Sigmoid colon (tissue), 4 donors: ENCODE measurements around the gene ACAA2.

ENCODE experiments used
- EP300 ChIP-seq, 4 donors: sonication (generic); formaldehyde crosslinking; IDR thresholded peaks; one replicate each; pipeline ENCODE4 v1.6.1; 2017; ENCODE audit warnings: antibody characterized with exemption in 4 of 4
- POLR2A ChIP-seq, 2 donors: fragments of 450-650 bp; IDR thresholded peaks; one replicate each; pipeline ENCODE4 v1.6.1; 2016; ENCODE audit warnings: antibody characterized with exemption in 2 of 2, mild to moderate bottlenecking in 2 of 2, moderate library complexity in 2 of 2
- POLR2AphosphoS5 ChIP-seq, 4 donors: sonication (generic); formaldehyde crosslinking; IDR thresholded peaks; one replicate each; pipeline ENCODE4 v1.6.1; 2017; ENCODE audit warnings: antibody characterized with exemption in 4 of 4
- TF ChIP-seq, protein P1 (sequence below), 4 experiments: fragments of 450-650 bp in 3 of 4; fragments of 200-600 bp in 1 of 4; IDR thresholded peaks; one replicate each; pipeline ENCODE4 v1.5.1; 2016 to 2019; ENCODE audit warnings: antibody characterized with exemption in 4 of 4, mild to moderate bottlenecking in 3 of 4, moderate library complexity in 2 of 4

DNA sequence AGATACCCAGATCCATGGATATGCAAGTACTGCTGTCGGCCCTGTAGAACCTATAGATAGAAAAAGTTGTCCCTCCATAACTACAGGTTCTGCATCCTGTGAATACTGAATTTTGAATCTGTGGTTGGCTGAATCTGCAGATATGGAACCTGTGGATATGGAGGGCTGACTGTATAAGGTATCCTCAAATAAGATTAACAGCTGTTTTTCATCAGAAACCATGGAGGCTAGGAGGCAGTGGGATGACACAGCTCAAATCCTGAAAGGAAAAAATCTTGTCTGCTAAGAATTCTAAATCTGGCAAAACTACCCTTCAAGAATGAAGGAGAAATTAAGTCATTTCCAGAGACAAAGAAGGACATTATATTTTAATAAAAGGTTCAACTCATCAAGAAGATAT is 14.7 kb upstream of the ACAA2 start:
- no peak for TF ChIP-seq POLR2AphosphoS5 (IDR thresholded peaks at IDR 0.05)
- TF ChIP-seq, protein P1, sequence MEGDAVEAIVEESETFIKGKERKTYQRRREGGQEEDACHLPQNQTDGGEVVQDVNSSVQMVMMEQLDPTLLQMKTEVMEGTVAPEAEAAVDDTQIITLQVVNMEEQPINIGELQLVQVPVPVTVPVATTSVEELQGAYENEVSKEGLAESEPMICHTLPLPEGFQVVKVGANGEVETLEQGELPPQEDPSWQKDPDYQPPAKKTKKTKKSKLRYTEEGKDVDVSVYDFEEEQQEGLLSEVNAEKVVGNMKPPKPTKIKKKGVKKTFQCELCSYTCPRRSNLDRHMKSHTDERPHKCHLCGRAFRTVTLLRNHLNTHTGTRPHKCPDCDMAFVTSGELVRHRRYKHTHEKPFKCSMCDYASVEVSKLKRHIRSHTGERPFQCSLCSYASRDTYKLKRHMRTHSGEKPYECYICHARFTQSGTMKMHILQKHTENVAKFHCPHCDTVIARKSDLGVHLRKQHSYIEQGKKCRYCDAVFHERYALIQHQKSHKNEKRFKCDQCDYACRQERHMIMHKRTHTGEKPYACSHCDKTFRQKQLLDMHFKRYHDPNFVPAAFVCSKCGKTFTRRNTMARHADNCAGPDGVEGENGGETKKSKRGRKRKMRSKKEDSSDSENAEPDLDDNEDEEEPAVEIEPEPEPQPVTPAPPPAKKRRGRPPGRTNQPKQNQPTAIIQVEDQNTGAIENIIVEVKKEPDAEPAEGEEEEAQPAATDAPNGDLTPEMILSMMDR (IDR thresholded peaks at IDR 0.05), result no peak
- no peak for TF ChIP-seq EP300 (IDR thresholded peaks at IDR 0.05)
- no peak for TF ChIP-seq POLR2A (IDR thresholded peaks at IDR 0.05)
